ENCODE measurements around the gene NTRK3.

NTRK3 gene

GRCh38 chr15:88028024-88028423, 228.5 kb downstream of the NTRK3 start:
- no peak for DNase-seq (ENCODE audit: low read depth)

GRCh38 chr15:88023914-88024313, 232.6 kb downstream of the NTRK3 start:
- DNase-seq (ENCODE audit: low read depth) = no peak

GRCh38 chr15:88022716-88023115, 233.8 kb downstream of the NTRK3 start:
- DNase-seq (ENCODE audit: low read depth) = no peak

GRCh38 chr15:88021601-88022000, 234.9 kb downstream of the NTRK3 start:
- DNase-seq (ENCODE audit: low read depth) = no peak

- no peak for DNase-seq (ENCODE audit: low read depth)
These were observed 235.7 kb downstream of the NTRK3 start for GRCh38 chr15:88020806-88021205.

GRCh38 chr15:88019656-88020055, 236.9 kb downstream of the NTRK3 start:
- no peak for DNase-seq (ENCODE audit: low read depth)

GRCh38 chr15:88018869-88019641, 237.5 kb downstream of the NTRK3 start:
- DNase-seq (ENCODE audit: low read depth) = no peak

- DNase-seq (ENCODE audit: low read depth) = no peak
These were observed 238.8 kb downstream of the NTRK3 start for GRCh38 chr15:88017753-88018152.

GRCh38 chr15:88016406-88016805, 240.1 kb downstream of the NTRK3 start:
- no peak for DNase-seq (ENCODE audit: low read depth)

- DNase-seq (ENCODE audit: low read depth) = no peak
These were observed 241.2 kb downstream of the NTRK3 start for GRCh38 chr15:88015228-88015860.

GRCh38 chr15:88014454-88015160, 241.9 kb downstream of the NTRK3 start:
- DNase-seq (ENCODE audit: low read depth) = no peak

GRCh38 chr15:88013111-88013510, 243.4 kb downstream of the NTRK3 start:
- no peak for DNase-seq (ENCODE audit: low read depth)

GRCh38 chr15:88012688-88013087, 243.9 kb downstream of the NTRK3 start:
- no peak for DNase-seq (ENCODE audit: low read depth)

- DNase-seq (ENCODE audit: low read depth) = no peak
These were observed 244.3 kb downstream of the NTRK3 start for GRCh38 chr15:88012233-88012632.

- DNase-seq (ENCODE audit: low read depth) = no peak
These were observed 245.0 kb downstream of the NTRK3 start for GRCh38 chr15:88011533-88011932.

- DNase-seq (ENCODE audit: low read depth) = no peak
These were observed 250.4 kb downstream of the NTRK3 start for GRCh38 chr15:88006146-88006545.

GRCh38 chr15:88004399-88004798, 252.1 kb downstream of the NTRK3 start:
- no peak for DNase-seq (ENCODE audit: low read depth)

GRCh38 chr15:88003541-88004327, 252.8 kb downstream of the NTRK3 start:
- DNase-seq (ENCODE audit: low read depth) = no peak

- DNase-seq (ENCODE audit: low read depth) = no peak
These were observed 253.8 kb downstream of the NTRK3 start for GRCh38 chr15:88002706-88003105.

GRCh38 chr15:87998630-87999029, 257.9 kb downstream of the NTRK3 start:
- DNase-seq (ENCODE audit: low read depth) = no peak

- no peak for DNase-seq (ENCODE audit: low read depth)
These were observed 269.8 kb downstream of the NTRK3 start for GRCh38 chr15:87986776-87987175.

GRCh38 chr15:87985451-87985850, 271.1 kb downstream of the NTRK3 start:
- DNase-seq (ENCODE audit: low read depth) = no peak

Data from stimulated activated CD8-positive, alpha-beta memory T cell treated with anti-CD3 and anti-CD28 coated beads, Interleukin-7, amount 100 ng/mL, for 24 hours (primary cell).